ENCODE measurements around the gene ABCA12. TPM values are rescaled to one million over a fixed set of nuclear protein-coding genes. Genes with fewer than 3 reads are reported as not detected.

Gene ABCA12
- total RNA-seq, 1 donor from 2014 or later = not detected

DNA sequence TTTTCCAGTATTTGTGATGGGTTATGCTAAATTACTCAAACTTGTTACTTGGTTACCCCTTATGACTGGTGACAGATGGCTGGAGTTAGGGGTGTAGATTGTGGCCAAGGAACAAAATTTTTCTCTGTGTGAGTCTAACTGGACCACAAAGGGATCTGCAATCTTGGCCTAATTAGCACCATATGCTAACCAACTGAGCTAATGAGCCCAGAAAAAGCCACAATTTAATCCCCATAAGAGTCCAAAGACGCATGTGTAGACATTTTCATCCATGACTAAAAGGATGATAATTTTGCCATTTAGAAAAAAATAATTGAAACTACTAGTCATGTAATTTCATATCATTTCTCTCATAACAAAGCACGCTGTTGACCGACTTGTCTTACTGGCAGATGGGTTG lies 151.2 kb downstream of the ABCA12 start:
- no peaks in the 10 kb centered on the region for H3K4me1 Mint-ChIP-seq (ENCODE audit: low read depth)
- no peaks in the 10 kb centered on the region for H3K36me3 Mint-ChIP-seq (ENCODE audit: low read depth)
- no peak overlapping the region for H3K4me3 Mint-ChIP-seq
- DNase-seq (ENCODE audit: low spot score) = no peak
- H3K27ac Mint-ChIP-seq = no peak overlapping the region
- H3K9me3 Mint-ChIP-seq = no peaks in the 10 kb centered on the region
- peaks cover 2% of the 10 kb centered on the region for H3K27me3 Mint-ChIP-seq (ENCODE audit: insufficient read depth)
- intact Hi-C loops (cut with micrococcal nuclease) = no loop called here

DNA sequence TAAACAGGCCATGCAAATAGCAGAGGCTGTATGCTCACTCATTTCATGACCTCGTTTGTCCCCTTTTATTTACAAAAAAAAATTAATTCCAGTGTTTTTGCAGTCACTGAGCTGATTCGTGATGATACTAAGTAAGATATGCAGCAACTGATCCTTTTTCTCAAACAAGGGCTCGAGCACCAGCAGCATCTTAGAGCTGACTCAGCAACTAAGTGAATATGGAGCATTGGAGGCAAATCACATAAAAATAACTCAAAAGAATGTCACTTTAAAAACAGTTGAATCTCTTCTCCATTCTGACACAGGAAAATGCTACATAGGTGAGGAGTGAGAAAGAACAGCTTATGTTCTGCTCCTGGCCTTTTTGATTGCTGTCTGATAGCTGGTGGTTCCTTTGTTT lies 152.8 kb downstream of the ABCA12 start:
- H3K4me3 Mint-ChIP-seq = no peak overlapping the region
- no peak overlapping the region for H3K27ac Mint-ChIP-seq
- no peaks in the 10 kb centered on the region for H3K9me3 Mint-ChIP-seq
- H3K4me1 Mint-ChIP-seq (ENCODE audit: low read depth) = no peaks in the 10 kb centered on the region
- H3K36me3 Mint-ChIP-seq (ENCODE audit: low read depth) = no peaks in the 10 kb centered on the region
- H3K27me3 Mint-ChIP-seq (ENCODE audit: insufficient read depth) = peaks cover 2% of the 10 kb centered on the region
- DNase-seq (ENCODE audit: low spot score) = no peak
- intact Hi-C loops (cut with micrococcal nuclease) = no loop called here

GRCh38 chr2:214966420-214966819 lies 172.0 kb downstream of the ABCA12 start:
- DNase-seq (ENCODE audit: low spot score) = no peak
- Mint-ChIP-seq H3K4me3 (no peak overlapping the region), H3K27ac (no peak overlapping the region), H3K27me3 (ENCODE audit: insufficient read depth) (no peaks in the 10 kb centered on the region), H3K36me3 (ENCODE audit: low read depth) (no peaks in the 10 kb centered on the region), H3K9me3 (no peaks in the 10 kb centered on the region), H3K4me1 (ENCODE audit: low read depth) (no peaks in the 10 kb centered on the region)
- intact Hi-C loops (cut with micrococcal nuclease) = no loop called here

DNA sequence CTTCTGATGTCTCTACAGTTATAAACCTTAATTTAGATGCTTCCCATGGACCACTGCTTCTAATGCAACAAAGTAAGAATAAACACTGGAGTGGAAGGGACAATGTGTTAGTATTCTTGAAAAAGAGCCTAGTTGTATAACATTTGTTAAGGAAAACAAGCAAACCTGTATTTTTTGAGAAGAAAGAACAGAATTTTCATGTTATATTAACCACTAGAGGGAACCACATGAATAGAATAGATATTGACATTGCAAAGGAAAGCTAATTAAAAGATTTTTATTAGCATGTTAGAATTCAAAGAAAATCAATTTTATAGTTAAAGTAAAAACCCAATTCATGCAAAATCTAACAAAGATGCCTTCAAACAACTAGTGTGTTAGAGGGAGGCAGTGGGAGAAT lies 177.7 kb downstream of the ABCA12 start:
- no peaks in the 10 kb centered on the region for H3K4me1 Mint-ChIP-seq (ENCODE audit: low read depth)
- intact Hi-C loops (cut with micrococcal nuclease) = no loop called here
- peaks cover 2% of the 10 kb centered on the region for H3K27me3 Mint-ChIP-seq (ENCODE audit: insufficient read depth)
- no peak overlapping the region for H3K27ac Mint-ChIP-seq
- no peak for DNase-seq (ENCODE audit: low spot score)
- H3K4me3 Mint-ChIP-seq = no peak overlapping the region
- no peaks in the 10 kb centered on the region for H3K9me3 Mint-ChIP-seq
- H3K36me3 Mint-ChIP-seq (ENCODE audit: low read depth) = no peaks in the 10 kb centered on the region

GRCh38 chr2:214946949-214947348 lies 191.5 kb downstream of the ABCA12 start:
- intact Hi-C loops (cut with micrococcal nuclease) = no loop called here
- Mint-ChIP-seq H3K4me3 (no peak overlapping the region), H3K9me3 (no peaks in the 10 kb centered on the region), H3K27ac (no peak overlapping the region), H3K27me3 (ENCODE audit: insufficient read depth) (no peaks in the 10 kb centered on the region), H3K4me1 (ENCODE audit: low read depth) (no peaks in the 10 kb centered on the region), H3K36me3 (ENCODE audit: low read depth) (no peaks in the 10 kb centered on the region)
- no peak for DNase-seq (ENCODE audit: low spot score)

GRCh38 chr2:214934006-214934405 lies 204.4 kb downstream of the ABCA12 start:
- H3K27ac Mint-ChIP-seq = no peak overlapping the region
- no peak for DNase-seq (ENCODE audit: low spot score)

DNA sequence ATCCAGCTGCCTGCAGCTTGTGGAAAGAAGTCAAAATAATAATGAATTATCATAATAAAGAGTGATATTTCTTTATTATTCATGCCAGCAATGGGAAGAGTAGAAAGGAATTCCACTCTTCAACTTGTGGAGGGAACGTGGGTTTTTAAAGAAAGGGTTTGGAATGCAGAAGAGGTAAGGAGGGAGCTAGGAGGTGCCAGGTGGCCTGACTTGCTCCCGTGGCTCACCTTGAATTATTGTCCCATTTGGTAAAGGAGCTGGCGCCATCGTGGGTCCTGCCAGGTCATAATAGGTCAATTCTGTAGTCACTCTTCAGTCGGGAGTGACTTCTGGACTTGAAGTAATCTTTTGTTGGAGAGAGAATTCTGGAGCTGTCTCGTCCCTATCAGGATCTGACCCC lies 233.8 kb downstream of the ABCA12 start:
- intact Hi-C loops (cut with micrococcal nuclease) = no loop called here
- no peak for DNase-seq (ENCODE audit: low spot score)
- Mint-ChIP-seq H3K36me3 (ENCODE audit: low read depth) (no peaks in the 10 kb centered on the region), H3K9me3 (no peaks in the 10 kb centered on the region), H3K4me1 (ENCODE audit: low read depth) (no peaks in the 10 kb centered on the region), H3K27ac (no peak overlapping the region), H3K27me3 (ENCODE audit: insufficient read depth) (no peaks in the 10 kb centered on the region), H3K4me3 (no peak overlapping the region)

More at GRCh38 chr2:214934006-214934405, 204.4 kb downstream of the ABCA12 start:
- intact Hi-C loops (cut with micrococcal nuclease) = no loop called here
- Mint-ChIP-seq H3K9me3 (no peaks in the 10 kb centered on the region), H3K4me3 (no peak overlapping the region), H3K27me3 (ENCODE audit: insufficient read depth) (no peaks in the 10 kb centered on the region), H3K36me3 (ENCODE audit: low read depth) (no peaks in the 10 kb centered on the region), H3K4me1 (ENCODE audit: low read depth) (no peaks in the 10 kb centered on the region)

- Mint-ChIP-seq H3K27ac (no peak overlapping the region), H3K36me3 (ENCODE audit: low read depth) (no peaks in the 10 kb centered on the region), H3K27me3 (ENCODE audit: insufficient read depth) (no peaks in the 10 kb centered on the region), H3K4me1 (ENCODE audit: low read depth) (no peaks in the 10 kb centered on the region), H3K9me3 (no peaks in the 10 kb centered on the region), H3K4me3 (no peak overlapping the region)
- no peak for DNase-seq (ENCODE audit: low spot score)
- intact Hi-C loops (cut with micrococcal nuclease) = no loop called here
Observed at GRCh38 chr2:214904176-214904575, 234.2 kb downstream of the ABCA12 start.

GRCh38 chr2:214902286-214902685 lies 236.1 kb downstream of the ABCA12 start:
- no peak for DNase-seq (ENCODE audit: low spot score)
- no peak overlapping the region for H3K27ac Mint-ChIP-seq
- H3K4me1 Mint-ChIP-seq (ENCODE audit: low read depth) = no peaks in the 10 kb centered on the region
- H3K27me3 Mint-ChIP-seq (ENCODE audit: insufficient read depth) = no peaks in the 10 kb centered on the region
- H3K36me3 Mint-ChIP-seq (ENCODE audit: low read depth) = no peaks in the 10 kb centered on the region
- no peaks in the 10 kb centered on the region for H3K9me3 Mint-ChIP-seq
- H3K4me3 Mint-ChIP-seq = no peak overlapping the region
- intact Hi-C loops (cut with micrococcal nuclease) = no loop called here

DNA sequence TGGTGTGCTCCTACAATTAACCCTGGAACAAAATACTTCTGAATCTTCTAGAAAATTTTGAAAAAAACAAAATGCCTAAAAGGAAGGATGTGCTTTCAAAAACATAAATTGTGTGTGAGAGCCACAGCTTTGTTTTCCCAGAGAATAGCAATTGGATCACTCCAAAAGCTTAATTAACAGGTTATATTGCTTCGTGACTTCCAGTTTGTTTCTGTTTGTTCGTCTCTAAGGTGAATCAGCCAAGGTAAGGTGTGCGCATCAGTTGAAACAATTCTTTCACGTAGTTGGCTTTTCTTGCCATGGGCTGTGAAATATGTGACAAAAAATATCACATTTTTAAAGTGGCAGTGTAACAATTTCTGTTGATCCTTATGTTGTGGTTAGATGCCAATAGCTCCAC lies 238.7 kb downstream of the ABCA12 start:
- no peak overlapping the region for H3K27ac Mint-ChIP-seq
- no peaks in the 10 kb centered on the region for H3K9me3 Mint-ChIP-seq
- no peaks in the 10 kb centered on the region for H3K36me3 Mint-ChIP-seq (ENCODE audit: low read depth)
- no peak for DNase-seq (ENCODE audit: low spot score)
- intact Hi-C loops (cut with micrococcal nuclease) = no loop called here
- H3K27me3 Mint-ChIP-seq (ENCODE audit: insufficient read depth) = no peaks in the 10 kb centered on the region
- H3K4me3 Mint-ChIP-seq = no peak overlapping the region
- H3K4me1 Mint-ChIP-seq (ENCODE audit: low read depth) = peaks cover 6% of the 10 kb centered on the region

DNA sequence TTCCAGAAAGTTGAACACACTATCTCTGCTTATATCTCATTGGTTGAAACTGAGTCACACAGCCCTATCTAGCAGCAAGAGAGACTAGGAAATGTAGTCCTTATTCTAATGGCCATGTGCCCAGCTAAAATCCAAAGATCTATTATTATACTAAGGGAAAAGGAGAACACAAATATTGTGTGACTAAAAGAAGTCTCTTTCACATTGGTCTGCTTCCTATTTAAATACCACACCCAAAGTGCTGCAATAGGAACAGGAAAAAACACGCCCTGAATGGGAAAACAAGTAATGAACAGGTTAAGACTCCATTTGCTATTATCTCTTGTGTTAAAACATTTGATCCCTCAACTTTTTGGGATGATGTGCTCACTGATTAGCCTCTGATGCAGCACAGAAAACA lies 242.2 kb downstream of the ABCA12 start:
- intact Hi-C loops (cut with micrococcal nuclease) = no loop called here
- Mint-ChIP-seq H3K27ac (no peak overlapping the region), H3K36me3 (ENCODE audit: low read depth) (no peaks in the 10 kb centered on the region)

DNA sequence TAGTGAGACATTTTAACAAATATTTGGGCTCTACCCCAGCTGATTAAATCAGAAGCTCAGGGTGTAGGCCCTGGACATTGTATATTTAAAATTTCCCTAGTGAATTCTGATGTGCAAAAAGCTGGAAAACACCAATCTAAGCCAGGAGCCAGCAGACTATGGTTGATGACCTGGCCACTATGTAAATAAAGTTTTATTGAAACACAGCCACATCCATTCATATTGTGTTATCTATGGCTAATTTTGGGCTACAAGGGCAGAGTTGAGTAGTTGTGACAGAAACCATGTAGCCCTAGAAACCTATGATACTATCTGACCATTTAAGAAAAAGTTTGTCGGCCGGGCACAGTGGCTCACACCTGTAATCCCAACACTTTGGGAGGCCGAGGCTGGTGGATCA lies 243.0 kb downstream of the ABCA12 start:
- Mint-ChIP-seq H3K36me3 (ENCODE audit: low read depth) (no peaks in the 10 kb centered on the region), H3K9me3 (no peaks in the 10 kb centered on the region), H3K27ac (no peak overlapping the region), H3K27me3 (ENCODE audit: insufficient read depth) (no peaks in the 10 kb centered on the region), H3K4me1 (ENCODE audit: low read depth) (peaks cover 6% of the 10 kb centered on the region), H3K4me3 (no peak overlapping the region)
- no peak for DNase-seq (ENCODE audit: low spot score)
- intact Hi-C loops (cut with micrococcal nuclease) = no loop called here

More for the DNA sequence above, 242.2 kb downstream of the ABCA12 start:
- DNase-seq (ENCODE audit: low spot score) = no peak
- no peaks in the 10 kb centered on the region for H3K27me3 Mint-ChIP-seq (ENCODE audit: insufficient read depth)
- H3K4me3 Mint-ChIP-seq = no peak overlapping the region
- no peaks in the 10 kb centered on the region for H3K9me3 Mint-ChIP-seq
- peaks cover 6% of the 10 kb centered on the region for H3K4me1 Mint-ChIP-seq (ENCODE audit: low read depth)

DNA sequence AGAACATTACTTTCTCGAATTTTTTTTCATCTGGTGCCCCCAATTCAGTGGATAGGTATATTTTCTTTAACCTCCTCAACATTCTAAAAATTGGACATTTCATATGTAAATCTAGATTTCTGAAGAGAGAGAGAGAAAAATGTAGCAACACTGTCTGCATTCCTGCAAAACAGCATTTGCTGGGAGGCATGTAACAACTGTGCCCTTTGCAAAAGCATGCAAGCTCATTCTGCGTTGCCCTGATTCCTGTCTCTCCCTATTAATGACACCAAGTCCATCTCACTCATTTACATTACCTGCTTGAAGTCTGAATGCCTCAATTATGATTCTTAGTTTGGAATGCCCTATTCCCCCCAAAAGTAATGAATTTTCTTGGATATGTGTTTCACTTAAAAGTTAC lies 249.1 kb downstream of the ABCA12 start:
- H3K9me3 Mint-ChIP-seq = no peaks in the 10 kb centered on the region
- H3K27ac Mint-ChIP-seq = no peak overlapping the region
- intact Hi-C loops (cut with micrococcal nuclease) = no loop called here
- H3K36me3 Mint-ChIP-seq (ENCODE audit: low read depth) = no peaks in the 10 kb centered on the region
- no peaks in the 10 kb centered on the region for H3K4me1 Mint-ChIP-seq (ENCODE audit: low read depth)
- peaks cover 2% of the 10 kb centered on the region for H3K27me3 Mint-ChIP-seq (ENCODE audit: insufficient read depth)
- DNase-seq (ENCODE audit: low spot score) = no peak
- no peak overlapping the region for H3K4me3 Mint-ChIP-seq

- Mint-ChIP-seq H3K9me3 (no peaks in the 10 kb centered on the region), H3K27ac (no peak overlapping the region), H3K27me3 (ENCODE audit: insufficient read depth) (peaks cover 4% of the 10 kb centered on the region), H3K4me1 (ENCODE audit: low read depth) (no peaks in the 10 kb centered on the region), H3K36me3 (ENCODE audit: low read depth) (no peaks in the 10 kb centered on the region), H3K4me3 (no peak overlapping the region)
- intact Hi-C loops (cut with micrococcal nuclease) = no loop called here
- no peak for DNase-seq (ENCODE audit: low spot score)
Observed at GRCh38 chr2:214881647-214882202, 256.7 kb downstream of the ABCA12 start.

All from activated T-helper 1 cell treated with anti-CD3 and anti-CD28 coated beads, Interleukin-12 subunit alpha, Interleukin-12 subunit beta, Interleukin-2, Interleukin-4 antibody, amounts not matched to agents 30 ng/mL and 10 ng/mL and 1 ng/mL, durations not matched to agents 14 hours and 24 hours and 36 hours (primary cell).